OCI-LY1 (cell line): ENCODE data around the gene PJVK.

Source experiments
- CTCF ChIP-seq: fragments of 200-600 bp; sonication (generic), shearing (Covaris generic); IDR thresholded peaks from 2 replicates; pipeline ENCODE4 v1.5.1; 2017; ENCODE audit warnings: mild to moderate bottlenecking, antibody characterized with exemption, low read length, moderate library complexity, mixed read lengths
- EZH2 ChIP-seq: fragments of 200-600 bp; sonication (generic), shearing (Covaris generic); IDR thresholded peaks from 2 replicates; pipeline ENCODE4 v1.8.0; 2017; ENCODE audit warnings: borderline replicate concordance, mixed run types, mild to moderate bottlenecking, antibody characterized with exemption, low read length, moderate library complexity, mixed read lengths

GRCh38 chr2:178473931-178474330 is 22.8 kb downstream of the PJVK start:
- no peak for TF ChIP-seq CTCF
- no peak for TF ChIP-seq EZH2
